ENCODE results near the gene ETV6. TPM values are rescaled to one million over a fixed set of nuclear protein-coding genes. Genes with fewer than 3 reads are reported as not detected.

ETV6 gene
- total RNA-seq, 1 experiment from 2014 or later = 17.2 TPM

GRCh38 chr12:11689591-11690186 is 40.2 kb downstream of the ETV6 start:
- Histone ChIP-seq H3K27ac (ENCODE audit: low read length) (no peak overlapping the region), H3K36me3 (ENCODE audit: control insufficient read depth, insufficient read depth, low read length) (no peaks in the 10 kb centered on the region), H3K27me3 (ENCODE audit: control insufficient read depth, insufficient read depth, low read length) (no peaks in the 10 kb centered on the region), H3K4me1 (ENCODE audit: control insufficient read depth, insufficient read depth, low read length) (no peaks in the 10 kb centered on the region), H3K9me3 (ENCODE audit: control insufficient read depth, insufficient read depth, low read depth, low read length) (no peaks in the 10 kb centered on the region), H3K4me3 (ENCODE audit: low read depth in 2 of 2, low read length in 2 of 2) (no peak overlapping the region)
- intact Hi-C loops (cut with micrococcal nuclease; ENCODE audit: unreplicated experiment) (no loop called here), in situ Hi-C loops (cut with HindIII; ENCODE audit: low pct_unique_long_range_greater_than_20kb, low sequenced_read_pairs) (no loop called here)
- ChIA-PET POLR2A (no interaction called here), CTCF (no interaction called here)
- ATAC-seq (no peak), DNase-seq (ENCODE audit: low read depth, low spot score) (no peak)
- BruUV-seq (replicated peaks) = no TSS peak
- no peak for TF ChIP-seq REST (IDR thresholded peaks at IDR 0.05; ENCODE audit: insufficient read depth in 1 of 2, low read depth in 2 of 2, low read length in 1 of 2)
- no peak for TF ChIP-seq CTCF (IDR thresholded peaks at IDR 0.05)
- TF ChIP-seq POLR2AphosphoS5 (IDR thresholded peaks at IDR 0.05; ENCODE audit: low read depth, low read length) = no peak
- no peak for TF ChIP-seq TCF7L2 (IDR thresholded peaks at IDR 0.05; ENCODE audit: low read depth, low read length)
- TF ChIP-seq SIN3A (IDR thresholded peaks at IDR 0.05; ENCODE audit: borderline replicate concordance, insufficient read depth, low read depth, low read length) = no peak

- POLR2A ChIA-PET = no interaction called here
- Histone ChIP-seq H3K27ac (ENCODE audit: low read length) (no peak overlapping the region), H3K9me3 (ENCODE audit: control insufficient read depth, insufficient read depth, low read depth, low read length) (no peaks in the 10 kb centered on the region), H3K36me3 (ENCODE audit: control insufficient read depth, insufficient read depth, low read length) (no peaks in the 10 kb centered on the region), H3K27me3 (ENCODE audit: control insufficient read depth, insufficient read depth, low read length) (no peaks in the 10 kb centered on the region), H3K4me3 (ENCODE audit: low read depth in 2 of 2, low read length in 2 of 2) (no peak overlapping the region), H3K4me1 (ENCODE audit: control insufficient read depth, insufficient read depth, low read length) (no peaks in the 10 kb centered on the region)
- TF ChIP-seq TCF7L2 (IDR thresholded peaks at IDR 0.05; ENCODE audit: low read depth, low read length) (no peak), REST (IDR thresholded peaks at IDR 0.05; ENCODE audit: insufficient read depth in 1 of 2, low read depth in 2 of 2, low read length in 1 of 2) (no peak), POLR2AphosphoS5 (IDR thresholded peaks at IDR 0.05; ENCODE audit: low read depth, low read length) (no peak), CTCF (IDR thresholded peaks at IDR 0.05) (no peak), SIN3A (IDR thresholded peaks at IDR 0.05; ENCODE audit: borderline replicate concordance, insufficient read depth, low read depth, low read length) (no peak)
- BruUV-seq (replicated peaks) = no TSS peak
- intact Hi-C loops (cut with micrococcal nuclease; ENCODE audit: unreplicated experiment) (no loop called here), in situ Hi-C loops (cut with HindIII; ENCODE audit: low pct_unique_long_range_greater_than_20kb, low sequenced_read_pairs) (no loop called here)
- ATAC-seq = no peak
- DNase-seq (ENCODE audit: low read depth, low spot score) = no peak
- CTCF ChIA-PET = no interaction called here
Measured at GRCh38 chr12:11693067-11693466, 43.6 kb downstream of the ETV6 start.

Data from Panc1 (cell line).